ENCODE data around the gene CASS4.

DNA sequence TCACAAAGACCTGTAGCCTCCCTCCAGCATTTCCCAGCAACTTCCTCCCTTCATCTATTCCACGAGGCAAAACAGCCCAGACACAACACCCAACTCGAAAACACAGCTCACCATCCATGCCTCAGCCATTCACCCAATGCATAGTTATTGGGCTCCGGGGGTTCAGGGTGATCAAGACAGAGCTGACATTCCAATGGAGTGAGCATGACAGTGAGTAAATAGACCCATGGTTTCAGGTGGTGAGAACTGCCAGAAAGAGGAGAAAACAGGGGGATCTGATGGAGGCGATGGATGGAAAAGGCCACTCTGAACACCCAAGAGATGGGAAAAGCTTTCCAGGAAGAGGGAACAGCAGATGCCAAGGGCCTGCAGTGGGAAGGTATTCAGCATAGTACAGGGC, 5.9 kb downstream of the CASS4 start:
- TF ChIP-seq, protein P1, sequence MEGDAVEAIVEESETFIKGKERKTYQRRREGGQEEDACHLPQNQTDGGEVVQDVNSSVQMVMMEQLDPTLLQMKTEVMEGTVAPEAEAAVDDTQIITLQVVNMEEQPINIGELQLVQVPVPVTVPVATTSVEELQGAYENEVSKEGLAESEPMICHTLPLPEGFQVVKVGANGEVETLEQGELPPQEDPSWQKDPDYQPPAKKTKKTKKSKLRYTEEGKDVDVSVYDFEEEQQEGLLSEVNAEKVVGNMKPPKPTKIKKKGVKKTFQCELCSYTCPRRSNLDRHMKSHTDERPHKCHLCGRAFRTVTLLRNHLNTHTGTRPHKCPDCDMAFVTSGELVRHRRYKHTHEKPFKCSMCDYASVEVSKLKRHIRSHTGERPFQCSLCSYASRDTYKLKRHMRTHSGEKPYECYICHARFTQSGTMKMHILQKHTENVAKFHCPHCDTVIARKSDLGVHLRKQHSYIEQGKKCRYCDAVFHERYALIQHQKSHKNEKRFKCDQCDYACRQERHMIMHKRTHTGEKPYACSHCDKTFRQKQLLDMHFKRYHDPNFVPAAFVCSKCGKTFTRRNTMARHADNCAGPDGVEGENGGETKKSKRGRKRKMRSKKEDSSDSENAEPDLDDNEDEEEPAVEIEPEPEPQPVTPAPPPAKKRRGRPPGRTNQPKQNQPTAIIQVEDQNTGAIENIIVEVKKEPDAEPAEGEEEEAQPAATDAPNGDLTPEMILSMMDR (IDR thresholded peaks at IDR 0.05; ENCODE audit: insufficient read depth, low read depth, low read length) = no peak
- no peak for TF ChIP-seq EZH2 (IDR thresholded peaks at IDR 0.05; ENCODE audit: insufficient read depth, low read length)

Data from astrocyte (in vitro differentiated cells and primary cell).